ENCODE measurements around the gene UPF1. TPM values are rescaled to one million over a fixed set of nuclear protein-coding genes. Genes with fewer than 3 reads are reported as not detected.
A peak's percentile ranks its signal among the peaks of the same experiment; 100 is the strongest.

UPF1 gene
- total RNA-seq, 4 donors from 2014 or later: 63.9 to 157 (median 127) TPM

- TF ChIP-seq, protein P1, sequence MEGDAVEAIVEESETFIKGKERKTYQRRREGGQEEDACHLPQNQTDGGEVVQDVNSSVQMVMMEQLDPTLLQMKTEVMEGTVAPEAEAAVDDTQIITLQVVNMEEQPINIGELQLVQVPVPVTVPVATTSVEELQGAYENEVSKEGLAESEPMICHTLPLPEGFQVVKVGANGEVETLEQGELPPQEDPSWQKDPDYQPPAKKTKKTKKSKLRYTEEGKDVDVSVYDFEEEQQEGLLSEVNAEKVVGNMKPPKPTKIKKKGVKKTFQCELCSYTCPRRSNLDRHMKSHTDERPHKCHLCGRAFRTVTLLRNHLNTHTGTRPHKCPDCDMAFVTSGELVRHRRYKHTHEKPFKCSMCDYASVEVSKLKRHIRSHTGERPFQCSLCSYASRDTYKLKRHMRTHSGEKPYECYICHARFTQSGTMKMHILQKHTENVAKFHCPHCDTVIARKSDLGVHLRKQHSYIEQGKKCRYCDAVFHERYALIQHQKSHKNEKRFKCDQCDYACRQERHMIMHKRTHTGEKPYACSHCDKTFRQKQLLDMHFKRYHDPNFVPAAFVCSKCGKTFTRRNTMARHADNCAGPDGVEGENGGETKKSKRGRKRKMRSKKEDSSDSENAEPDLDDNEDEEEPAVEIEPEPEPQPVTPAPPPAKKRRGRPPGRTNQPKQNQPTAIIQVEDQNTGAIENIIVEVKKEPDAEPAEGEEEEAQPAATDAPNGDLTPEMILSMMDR (IDR thresholded peaks at IDR 0.05): no peak
- peaks cover 0 to 48% of the 10 kb centered on the region in 2 donors for H3K27me3 ChIP-seq
- H3K4me3 ChIP-seq: peak within 1 kb of the TSS in 2 of 4 donors; percentile 34 to 43
- H3K9me3 ChIP-seq: no peaks in the 10 kb centered on the region
- no peak within 1 kb of the TSS for H3K27ac ChIP-seq
- no peak for DNase-seq
- peaks cover 0 to 41% (median 23%) of the 10 kb centered on the region in 4 donors for H3K4me1 ChIP-seq
- H3K36me3 ChIP-seq: no peaks in the 10 kb centered on the region
These were observed 41.0 kb upstream of the UPF1 start, which contains the start of gene COMP for GRCh38 chr19:18790566-18791314. Gene COMP (minus strand): TSS chr19:18791305. CDS start chr19:18791269, 36 bp downstream.

DNA sequence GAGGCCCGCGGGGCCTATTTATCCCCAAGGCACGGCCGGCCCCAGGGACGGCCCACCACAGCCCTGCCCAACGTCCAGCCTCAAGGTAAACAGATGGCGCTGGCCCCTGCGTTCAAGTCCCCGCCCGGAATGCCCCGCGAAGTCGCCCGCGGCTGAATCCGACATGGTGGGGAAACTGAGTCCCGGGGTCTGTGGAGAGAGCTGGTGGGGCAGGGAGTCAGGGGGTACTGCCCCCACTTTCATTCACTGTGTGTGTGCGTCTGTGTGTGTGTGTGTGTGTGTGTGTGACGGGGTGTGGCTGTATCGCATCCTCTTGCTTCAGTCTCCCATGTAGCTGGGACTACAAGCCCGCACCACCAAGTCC lies 40.5 kb upstream of the UPF1 start:
- no peak for TF ChIP-seq POLR2A (IDR thresholded peaks at IDR 0.05)
- TF ChIP-seq, protein P1 (IDR thresholded peaks at IDR 0.05): no peak
- Histone ChIP-seq H3K4me3 (no peak overlapping the region), H3K27ac (no peak overlapping the region)

GRCh38 chr19:18792661-18793060 lies 39.1 kb upstream of the UPF1 start:
- Histone ChIP-seq H3K27me3 (peaks cover 0 to 40% of the 10 kb centered on the region in 2 donors), H3K36me3 (no peaks in the 10 kb centered on the region), H3K27ac (no peak overlapping the region), H3K9me3 (no peaks in the 10 kb centered on the region), H3K4me3 (no peak overlapping the region), H3K4me1 (peaks cover 0 to 31% (median 21%) of the 10 kb centered on the region in 4 donors)
- DNase-seq: no peak
- no peak for TF ChIP-seq POLR2A (IDR thresholded peaks at IDR 0.05)
- TF ChIP-seq, protein P1 (IDR thresholded peaks at IDR 0.05): no peak

More for the DNA sequence above, 40.5 kb upstream of the UPF1 start:
- no peaks in the 10 kb centered on the region for H3K36me3 ChIP-seq
- no peaks in the 10 kb centered on the region for H3K9me3 ChIP-seq
- H3K27me3 ChIP-seq: peaks cover 0 to 48% of the 10 kb centered on the region in 2 donors
- no peak for DNase-seq
- peaks cover 0 to 37% (median 21%) of the 10 kb centered on the region in 4 donors for H3K4me1 ChIP-seq

DNA sequence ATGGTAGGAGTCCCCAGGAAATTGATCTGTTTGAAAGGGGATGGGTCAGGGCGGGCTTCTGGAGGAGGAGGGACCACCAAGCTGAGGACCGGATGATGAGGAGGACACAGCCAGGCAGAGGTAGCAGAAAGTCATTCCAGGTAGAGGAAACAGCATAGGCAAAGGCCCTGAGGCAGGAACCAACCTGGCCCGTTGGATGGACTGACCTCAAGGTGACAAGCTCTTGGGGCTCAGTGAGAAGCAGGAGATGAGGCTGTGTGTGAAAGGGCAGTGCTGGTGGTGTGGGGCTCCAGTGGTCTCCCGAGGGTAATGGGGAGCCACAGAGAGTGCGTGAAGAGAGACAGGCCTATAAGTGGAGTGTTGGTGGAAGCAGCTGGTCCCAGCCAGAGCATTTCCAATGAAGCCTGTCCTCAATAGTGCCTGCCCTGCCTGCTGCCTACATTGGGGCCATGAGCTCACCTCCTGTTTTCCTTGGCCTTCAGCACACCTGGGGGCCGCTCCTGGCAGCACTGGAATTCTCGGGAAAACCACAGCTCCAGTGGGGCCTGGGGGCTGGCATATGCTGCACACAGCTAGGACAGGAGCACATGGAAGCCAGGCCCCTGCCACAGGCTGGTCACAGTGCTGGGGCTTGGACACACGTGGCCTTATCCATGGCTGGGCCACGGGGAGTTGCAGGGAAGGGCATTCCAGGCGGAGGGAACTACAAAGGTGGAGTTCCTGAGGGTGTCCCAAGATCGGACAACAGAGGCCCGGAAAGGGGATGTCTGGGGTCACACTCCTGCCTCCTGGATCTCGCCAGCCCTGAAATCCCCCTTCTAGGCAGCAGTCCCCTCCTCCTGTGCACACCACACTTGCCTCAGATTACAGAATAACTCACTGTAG lies 38.4 kb upstream of the UPF1 start:
- H3K4me3 ChIP-seq: no peak overlapping the region
- no peaks in the 10 kb centered on the region for H3K9me3 ChIP-seq
- no peak for DNase-seq
- no peak overlapping the region for H3K27ac ChIP-seq
- no peak for TF ChIP-seq POLR2A (IDR thresholded peaks at IDR 0.05)
- TF ChIP-seq, protein P1 (IDR thresholded peaks at IDR 0.05): no peak
- H3K4me1 ChIP-seq: peaks cover 0 to 27% (median 18%) of the 10 kb centered on the region in 4 donors
- H3K36me3 ChIP-seq: no peaks in the 10 kb centered on the region
- H3K27me3 ChIP-seq: peaks cover 0 to 32% of the 10 kb centered on the region in 2 donors

GRCh38 chr19:18794029-18794313 lies 37.8 kb upstream of the UPF1 start:
- no peaks in the 10 kb centered on the region for H3K9me3 ChIP-seq
- no peak for TF ChIP-seq POLR2A (IDR thresholded peaks at IDR 0.05)
- TF ChIP-seq, protein P1 (IDR thresholded peaks at IDR 0.05): no peak
- no peaks in the 10 kb centered on the region for H3K36me3 ChIP-seq
- no peak for DNase-seq
- H3K4me1 ChIP-seq: peaks cover 0 to 21% (median 15%) of the 10 kb centered on the region in 4 donors
- no peak overlapping the region for H3K27ac ChIP-seq
- peaks cover 0 to 27% of the 10 kb centered on the region in 2 donors for H3K27me3 ChIP-seq
- no peak overlapping the region for H3K4me3 ChIP-seq

All from Peyer's patch (tissue), 4 donors.